Ishikawa (cell line): ENCODE data around the gene MYH8.

Experiments
- CEBPB ChIP-seq: IDR thresholded peaks from 2 replicates; pipeline ENCODE4 v1.6.1; 2012
- CREB1 ChIP-seq: IDR thresholded peaks from 2 replicates; pipeline ENCODE4 v1.6.1; 2012; ENCODE audit warnings: low read depth
- EGR1 ChIP-seq: IDR thresholded peaks from 2 replicates; pipeline ENCODE4 v1.6.1; 2012
- EP300 ChIP-seq: IDR thresholded peaks from 2 replicates; pipeline ENCODE4 v1.6.1; 2012; ENCODE audit warnings: borderline replicate concordance
- RAD21 ChIP-seq: IDR thresholded peaks from 2 replicates; pipeline ENCODE4 v1.6.1; 2012; ENCODE audit warnings: low read depth
- TAF1 ChIP-seq: IDR thresholded peaks from 2 replicates; pipeline ENCODE4 v1.6.1; 2012; ENCODE audit warnings: low read depth, mild to moderate bottlenecking
- TCF12 ChIP-seq: IDR thresholded peaks from 2 replicates; pipeline ENCODE4 v1.6.1; 2012; ENCODE audit warnings: low read depth
- USF1 ChIP-seq: IDR thresholded peaks from 2 replicates; pipeline ENCODE4 v1.6.1; 2012
- YY1 ChIP-seq: IDR thresholded peaks from 2 replicates; pipeline ENCODE4 v1.6.1; 2012; ENCODE audit warnings: low read depth
- ZBTB7A ChIP-seq: IDR thresholded peaks from 2 replicates; pipeline ENCODE4 v1.6.1; 2012; ENCODE audit warnings: low read depth
- TF ChIP-seq, protein P1 (sequence below): IDR thresholded peaks from 2 replicates; pipeline ENCODE4 v1.6.1; 2012
- TF ChIP-seq, protein P2 (sequence below): IDR thresholded peaks from 2 replicates; pipeline ENCODE4 v1.6.1; 2012; ENCODE audit warnings: low read depth, mild to moderate bottlenecking

DNA sequence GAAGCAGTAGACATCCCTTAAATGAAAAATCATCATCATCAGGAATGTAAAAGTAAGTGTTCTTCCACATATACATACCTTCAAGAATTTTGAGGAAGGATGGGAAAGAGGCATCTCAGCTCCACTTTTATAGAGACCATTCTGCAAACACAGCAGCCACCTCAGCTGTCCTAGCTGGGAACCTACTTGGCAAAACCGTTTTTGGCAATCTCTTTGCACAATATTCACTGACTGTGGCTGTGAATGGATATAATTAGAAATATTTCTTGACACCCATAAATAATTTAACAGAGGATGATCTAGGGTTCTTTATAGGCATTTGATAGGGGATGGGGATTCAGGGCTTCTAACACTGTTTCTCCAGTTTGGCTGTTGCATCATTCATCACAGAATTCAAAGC, 47.7 kb upstream of the MYH8 start, which contains the start of gene MYH4:
- TF ChIP-seq, protein P1, sequence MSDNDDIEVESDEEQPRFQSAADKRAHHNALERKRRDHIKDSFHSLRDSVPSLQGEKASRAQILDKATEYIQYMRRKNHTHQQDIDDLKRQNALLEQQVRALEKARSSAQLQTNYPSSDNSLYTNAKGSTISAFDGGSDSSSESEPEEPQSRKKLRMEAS: no peak
- TF ChIP-seq RAD21: no peak
- TF ChIP-seq CEBPB: no peak
- TF ChIP-seq EP300: no peak
- no peak for TF ChIP-seq USF1
- no peak for TF ChIP-seq YY1
- TF ChIP-seq, protein P2, sequence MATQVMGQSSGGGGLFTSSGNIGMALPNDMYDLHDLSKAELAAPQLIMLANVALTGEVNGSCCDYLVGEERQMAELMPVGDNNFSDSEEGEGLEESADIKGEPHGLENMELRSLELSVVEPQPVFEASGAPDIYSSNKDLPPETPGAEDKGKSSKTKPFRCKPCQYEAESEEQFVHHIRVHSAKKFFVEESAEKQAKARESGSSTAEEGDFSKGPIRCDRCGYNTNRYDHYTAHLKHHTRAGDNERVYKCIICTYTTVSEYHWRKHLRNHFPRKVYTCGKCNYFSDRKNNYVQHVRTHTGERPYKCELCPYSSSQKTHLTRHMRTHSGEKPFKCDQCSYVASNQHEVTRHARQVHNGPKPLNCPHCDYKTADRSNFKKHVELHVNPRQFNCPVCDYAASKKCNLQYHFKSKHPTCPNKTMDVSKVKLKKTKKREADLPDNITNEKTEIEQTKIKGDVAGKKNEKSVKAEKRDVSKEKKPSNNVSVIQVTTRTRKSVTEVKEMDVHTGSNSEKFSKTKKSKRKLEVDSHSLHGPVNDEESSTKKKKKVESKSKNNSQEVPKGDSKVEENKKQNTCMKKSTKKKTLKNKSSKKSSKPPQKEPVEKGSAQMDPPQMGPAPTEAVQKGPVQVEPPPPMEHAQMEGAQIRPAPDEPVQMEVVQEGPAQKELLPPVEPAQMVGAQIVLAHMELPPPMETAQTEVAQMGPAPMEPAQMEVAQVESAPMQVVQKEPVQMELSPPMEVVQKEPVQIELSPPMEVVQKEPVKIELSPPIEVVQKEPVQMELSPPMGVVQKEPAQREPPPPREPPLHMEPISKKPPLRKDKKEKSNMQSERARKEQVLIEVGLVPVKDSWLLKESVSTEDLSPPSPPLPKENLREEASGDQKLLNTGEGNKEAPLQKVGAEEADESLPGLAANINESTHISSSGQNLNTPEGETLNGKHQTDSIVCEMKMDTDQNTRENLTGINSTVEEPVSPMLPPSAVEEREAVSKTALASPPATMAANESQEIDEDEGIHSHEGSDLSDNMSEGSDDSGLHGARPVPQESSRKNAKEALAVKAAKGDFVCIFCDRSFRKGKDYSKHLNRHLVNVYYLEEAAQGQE: no peak
- no peak for TF ChIP-seq ZBTB7A
- TF ChIP-seq TAF1: no peak
- no peak for TF ChIP-seq TCF12
- TF ChIP-seq EGR1: no peak
- no peak for TF ChIP-seq CREB1
